NB4 (cell line): ENCODE results near the gene CDK5.

ENCODE experiments used
- DNase-seq: peaks from one replicate; pipeline ENCODE4 v3.0.0; 2010; ENCODE audit warnings: low read depth
- H3K4me3 ChIP-seq: one replicate; pipeline ENCODE4 v1.5.1; 2011; ENCODE audit warnings: mild to moderate bottlenecking, low read depth, low read length, moderate library complexity
- CTCF ChIP-seq: IDR thresholded peaks from one replicate; pipeline ENCODE4 v1.5.1; 2012; ENCODE audit warnings: low read depth, low read length
- MAX ChIP-seq: IDR thresholded peaks from 2 replicates; pipeline ENCODE4 v1.6.1; 2011; ENCODE audit warnings: low read depth, low read length
- MYC ChIP-seq: IDR thresholded peaks from 2 replicates; pipeline ENCODE4 v1.6.1; 2011; ENCODE audit warnings: low read depth, low read length
- POLR2A ChIP-seq: IDR thresholded peaks from 2 replicates; pipeline ENCODE4 v1.6.1; 2011; ENCODE audit warnings: mild to moderate bottlenecking; ENCODE audit not compliant: insufficient read length; ENCODE audit errors: extremely low read depth

CDK5 gene

GRCh38 chr7:151099486-151100211 lies 42.0 kb upstream of the CDK5 start:
- DNase-seq, result no peak
- no peak overlapping the region for H3K4me3 ChIP-seq
- TF ChIP-seq POLR2A, result no peak
- no peak for TF ChIP-seq MAX
- no peak for TF ChIP-seq MYC
- no peak for TF ChIP-seq CTCF

GRCh38 chr7:151095828-151096475 lies 38.3 kb upstream of the CDK5 start:
- no peak for DNase-seq
- TF ChIP-seq CTCF (no peak), MAX (no peak), MYC (no peak), POLR2A (no peak)
- H3K4me3 ChIP-seq, result no peak overlapping the region

GRCh38 chr7:151095123-151095797 lies 37.6 kb upstream of the CDK5 start:
- DNase-seq, result no peak
- no peak for TF ChIP-seq POLR2A
- no peak for TF ChIP-seq MAX
- TF ChIP-seq MYC, result no peak
- no peak for TF ChIP-seq CTCF
- no peak overlapping the region for H3K4me3 ChIP-seq

GRCh38 chr7:151094675-151095074 lies 37.0 kb upstream of the CDK5 start:
- TF ChIP-seq MAX (no peak), CTCF (no peak), MYC (no peak), POLR2A (no peak)
- no peak overlapping the region for H3K4me3 ChIP-seq
- no peak for DNase-seq

GRCh38 chr7:151093748-151094147 lies 36.1 kb upstream of the CDK5 start:
- no peak for TF ChIP-seq MYC
- no peak for TF ChIP-seq CTCF
- TF ChIP-seq MAX, result no peak
- no peak for TF ChIP-seq POLR2A
- DNase-seq, result no peak
- no peak overlapping the region for H3K4me3 ChIP-seq
